ENCODE data around the gene CAPN13.

CAPN13 gene

GRCh38 chr2:30807249-30807648 lies at the start of gene CAPN13:
Gene CAPN13, minus strand, starts transcription at chr2:30807446. Its CDS starts 20,121 bp downstream, at chr2:30787325.
- no peak for DNase-seq

GRCh38 chr2:30847841-30848240 lies 40.6 kb upstream of the CAPN13 start:
- no peak for DNase-seq

- DNase-seq: no peak
Measured at GRCh38 chr2:30847329-30847728, 40.1 kb upstream of the CAPN13 start.

- DNase-seq: no peak
Measured at GRCh38 chr2:30828586-30828985, 21.3 kb upstream of the CAPN13 start.

GRCh38 chr2:30826916-30827315 lies 19.7 kb upstream of the CAPN13 start:
- no peak for DNase-seq

- no peak for DNase-seq
Measured at GRCh38 chr2:30826481-30826880, 19.2 kb upstream of the CAPN13 start.

GRCh38 chr2:30823452-30823851 lies 16.2 kb upstream of the CAPN13 start:
- no peak for DNase-seq

- no peak for DNase-seq
Measured at GRCh38 chr2:30821960-30822359, 14.7 kb upstream of the CAPN13 start.

- DNase-seq: no peak
Measured at GRCh38 chr2:30820381-30821055, 13.3 kb upstream of the CAPN13 start.

GRCh38 chr2:30809938-30810337 lies 2.7 kb upstream of the CAPN13 start:
- DNase-seq: no peak

GRCh38 chr2:30808695-30809094 lies 1.4 kb upstream of the CAPN13 start:
- no peak for DNase-seq

GRCh38 chr2:30803281-30803680 lies 4.0 kb downstream of the CAPN13 start:
- DNase-seq: no peak

GRCh38 chr2:30802611-30803010 lies 4.6 kb downstream of the CAPN13 start:
- DNase-seq: no peak

- no peak for DNase-seq
Measured at GRCh38 chr2:30801821-30802455, 5.3 kb downstream of the CAPN13 start.

GRCh38 chr2:30800159-30800558 lies 7.1 kb downstream of the CAPN13 start:
- DNase-seq: no peak

GRCh38 chr2:30799366-30799765 lies 7.9 kb downstream of the CAPN13 start:
- DNase-seq: no peak

GRCh38 chr2:30798536-30798991 lies 8.7 kb downstream of the CAPN13 start:
- DNase-seq: no peak

- DNase-seq: no peak
Measured at GRCh38 chr2:30797381-30798015, 9.7 kb downstream of the CAPN13 start.

GRCh38 chr2:30796699-30797098 lies 10.5 kb downstream of the CAPN13 start:
- DNase-seq: no peak

- no peak for DNase-seq
Measured at GRCh38 chr2:30792521-30792920, 14.7 kb downstream of the CAPN13 start.

- no peak for DNase-seq
Measured at GRCh38 chr2:30790879-30791278, 16.4 kb downstream of the CAPN13 start.

- no peak for DNase-seq
Measured at GRCh38 chr2:30789670-30790210, 17.5 kb downstream of the CAPN13 start.

- DNase-seq: no peak
Measured at GRCh38 chr2:30786923-30787685, 20.1 kb downstream of the CAPN13 start.

All from activated effector memory CD4-positive, alpha-beta T cell treated with Interleukin-2 at 50 U/mL for 16 hours (primary cell).